Sigmoid colon (tissue), 7 donors: ENCODE results near the gene OSBPL5. TPM values are rescaled to one million over a fixed set of nuclear protein-coding genes. Genes with fewer than 3 reads are reported as not detected.
A peak's percentile ranks its signal among the peaks of the same experiment; 100 is the strongest.

Source experiments
- DNase-seq: peaks from one replicate; pipeline ENCODE4 v3.0.0-alpha.2; 2019
- H3K27ac ChIP-seq, 4 donors: fragments of 200-600 bp; sonication (generic); one replicate each; pipeline ENCODE4 v1.5.1; 2016 to 2019; ENCODE audit warnings: mild to moderate bottlenecking in 1 of 4
- H3K27me3 ChIP-seq, 3 donors: fragments of 200-600 bp; sonication (generic); one replicate each; pipeline ENCODE4 v1.5.1; 2019; ENCODE audit warnings: mild to moderate bottlenecking in 1 of 3
- H3K36me3 ChIP-seq, 4 donors: fragments of 200-600 bp; sonication (generic); one replicate each; pipeline ENCODE4 v1.5.1; 2016 to 2019
- H3K4me1 ChIP-seq, 4 donors: fragments of 200-600 bp; sonication (generic); one replicate each; pipeline ENCODE4 v1.5.1; 2017 to 2019
- H3K4me3 ChIP-seq, 4 donors: fragments of 200-600 bp; sonication (generic); one replicate each; pipeline ENCODE4 v1.5.1; 2017 to 2019; ENCODE audit warnings: mild to moderate bottlenecking in 2 of 4, moderate library complexity in 1 of 4
- H3K9me3 ChIP-seq, 4 donors: fragments of 200-600 bp in 3 of 4; sonication (generic) in 3 of 4; one replicate each; pipeline versions ENCODE4 v1.5.1 to v1.6.1; 2013 to 2019
- EP300 ChIP-seq, 4 donors: sonication (generic); formaldehyde crosslinking; IDR thresholded peaks; one replicate each; pipeline ENCODE4 v1.6.1; 2017; ENCODE audit warnings: antibody characterized with exemption in 4 of 4
- POLR2A ChIP-seq, 2 donors: fragments of 450-650 bp; IDR thresholded peaks; one replicate each; pipeline ENCODE4 v1.6.1; 2016; ENCODE audit warnings: antibody characterized with exemption in 2 of 2, mild to moderate bottlenecking in 2 of 2, moderate library complexity in 2 of 2
- POLR2AphosphoS5 ChIP-seq, 4 donors: sonication (generic); formaldehyde crosslinking; IDR thresholded peaks; one replicate each; pipeline ENCODE4 v1.6.1; 2017; ENCODE audit warnings: antibody characterized with exemption in 4 of 4
- WGBS, 2 donors: extraction: QIAGEN DNeasy Blood & Tissue Kit; methylation state at CpG; one replicate each; pipeline ENCODE4 v1.1.7; 2013; 5-methylcytosine and 5-hydroxymethylcytosine counted together
- intact Hi-C: fragments of 100-400 bp; cut with DNase I; formaldehyde crosslinking; loops from one replicate; pipeline ENCODE4 v1.15.1; 2023
- polyA plus RNA-seq, 3 donors: library from polyadenylated mRNA; stranded (reverse); fragments of 200-250 nt; gene quantifications; one replicate each; pipeline ENCODE4 v1.2.3, GENCODE V29; 2013
- total RNA-seq, 4 donors: library from RNA; depleted of rRNA; stranded (reverse); fragments of >200 nt; gene quantifications; one replicate each; pipeline ENCODE4 v1.1.0, GENCODE V29; 2016
- TF ChIP-seq, protein P1 (sequence below), 4 experiments: fragments of 450-650 bp in 3 of 4; fragments of 200-600 bp in 1 of 4; IDR thresholded peaks; one replicate each; pipeline ENCODE4 v1.5.1; 2016 to 2019; ENCODE audit warnings: antibody characterized with exemption in 4 of 4, mild to moderate bottlenecking in 3 of 4, moderate library complexity in 2 of 4
- donor health status: healthy with polysubstance abuse.
- donor health status: Bipolar disorder and iron deficiency.
- donor health status: healthy.

OSBPL5 gene
- total and polyA plus RNA-seq, 7 donors, result 16.6 to 69.2 (median 29.8) TPM

DNA sequence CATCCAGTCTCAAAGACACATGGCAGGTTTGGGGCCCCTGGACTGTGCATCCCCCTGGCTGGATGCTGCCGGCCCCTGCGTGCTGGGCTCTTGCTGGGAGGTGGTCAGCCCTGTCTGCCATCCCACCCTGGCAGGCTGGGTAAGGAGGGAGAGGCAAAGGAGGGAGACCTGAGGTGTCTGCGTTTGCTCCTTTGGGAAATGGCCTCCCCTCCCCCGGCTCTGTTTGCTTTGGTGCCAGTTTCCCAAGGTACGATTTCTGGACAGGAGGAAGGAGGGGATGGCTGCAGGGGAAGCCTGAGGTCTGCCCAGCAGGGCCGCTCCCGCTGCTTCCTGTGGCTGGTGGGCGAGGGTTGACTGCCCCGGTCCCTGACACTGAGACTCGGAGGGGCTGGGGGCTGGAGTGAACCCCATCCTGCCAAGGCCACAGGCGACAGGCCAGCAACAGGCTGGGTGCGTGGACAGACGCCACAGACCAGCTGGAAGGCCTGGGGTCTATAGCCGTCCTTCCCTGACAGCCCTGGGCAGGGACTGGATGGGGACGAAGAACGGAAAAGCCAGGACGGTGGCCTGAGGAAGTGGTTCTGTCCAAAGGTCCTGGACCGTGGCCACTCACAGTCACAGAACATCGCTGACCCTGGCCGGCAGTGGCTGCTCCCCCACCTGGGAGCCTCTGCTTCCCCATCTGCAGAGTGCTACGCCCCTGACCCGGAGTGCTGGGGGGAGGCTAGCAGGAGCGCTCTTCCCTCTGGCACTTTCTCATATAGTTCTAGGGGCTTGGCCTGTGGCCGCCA lies 38.0 kb downstream of the OSBPL5 start:
- Histone ChIP-seq H3K27me3 (no peaks in the 10 kb centered on the region), H3K4me1 (peaks cover 0 to 38% (median 31%) of the 10 kb centered on the region in 4 donors), H3K9me3 (no peaks in the 10 kb centered on the region), H3K27ac (peak overlapping the region; percentile 20 to 65 (median 33)), H3K4me3 (no peak overlapping the region), H3K36me3 (peaks cover 0 to 41% (median 10%) of the 10 kb centered on the region in 4 donors)
- WGBS, 2 donors, result 68 to 78% methylated on average over 24 of the region's 24 CpGs
- DNase-seq, result peak; percentile 73
- intact Hi-C loops, result no loop called here
- TF ChIP-seq, protein P1, sequence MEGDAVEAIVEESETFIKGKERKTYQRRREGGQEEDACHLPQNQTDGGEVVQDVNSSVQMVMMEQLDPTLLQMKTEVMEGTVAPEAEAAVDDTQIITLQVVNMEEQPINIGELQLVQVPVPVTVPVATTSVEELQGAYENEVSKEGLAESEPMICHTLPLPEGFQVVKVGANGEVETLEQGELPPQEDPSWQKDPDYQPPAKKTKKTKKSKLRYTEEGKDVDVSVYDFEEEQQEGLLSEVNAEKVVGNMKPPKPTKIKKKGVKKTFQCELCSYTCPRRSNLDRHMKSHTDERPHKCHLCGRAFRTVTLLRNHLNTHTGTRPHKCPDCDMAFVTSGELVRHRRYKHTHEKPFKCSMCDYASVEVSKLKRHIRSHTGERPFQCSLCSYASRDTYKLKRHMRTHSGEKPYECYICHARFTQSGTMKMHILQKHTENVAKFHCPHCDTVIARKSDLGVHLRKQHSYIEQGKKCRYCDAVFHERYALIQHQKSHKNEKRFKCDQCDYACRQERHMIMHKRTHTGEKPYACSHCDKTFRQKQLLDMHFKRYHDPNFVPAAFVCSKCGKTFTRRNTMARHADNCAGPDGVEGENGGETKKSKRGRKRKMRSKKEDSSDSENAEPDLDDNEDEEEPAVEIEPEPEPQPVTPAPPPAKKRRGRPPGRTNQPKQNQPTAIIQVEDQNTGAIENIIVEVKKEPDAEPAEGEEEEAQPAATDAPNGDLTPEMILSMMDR (IDR thresholded peaks at IDR 0.05), result no peak
- TF ChIP-seq POLR2A (IDR thresholded peaks at IDR 0.05), result no peak
- TF ChIP-seq POLR2AphosphoS5 (IDR thresholded peaks at IDR 0.05), result no peak
- TF ChIP-seq EP300 (IDR thresholded peaks at IDR 0.05), result no peak

GRCh38 chr11:3126207-3126865 lies 38.8 kb downstream of the OSBPL5 start:
- Histone ChIP-seq H3K4me1 (peaks cover 0 to 38% (median 32%) of the 10 kb centered on the region in 4 donors), H3K9me3 (no peaks in the 10 kb centered on the region), H3K4me3 (no peak overlapping the region), H3K27me3 (no peaks in the 10 kb centered on the region), H3K27ac (peak overlapping the region; percentile 20 to 65 (median 34)), H3K36me3 (peaks cover 7 to 48% (median 16%) of the 10 kb centered on the region in 4 donors)
- TF ChIP-seq, protein P1 (IDR thresholded peaks at IDR 0.05), result no peak
- TF ChIP-seq POLR2AphosphoS5 (IDR thresholded peaks at IDR 0.05), result peak in 1 of 4 donors; percentile 8
- peak; percentile 75 for DNase-seq
- WGBS, 2 donors, result 20 to 72% methylated on average over 21 of the region's 21 CpGs
- intact Hi-C loops, result no loop called here

DNA sequence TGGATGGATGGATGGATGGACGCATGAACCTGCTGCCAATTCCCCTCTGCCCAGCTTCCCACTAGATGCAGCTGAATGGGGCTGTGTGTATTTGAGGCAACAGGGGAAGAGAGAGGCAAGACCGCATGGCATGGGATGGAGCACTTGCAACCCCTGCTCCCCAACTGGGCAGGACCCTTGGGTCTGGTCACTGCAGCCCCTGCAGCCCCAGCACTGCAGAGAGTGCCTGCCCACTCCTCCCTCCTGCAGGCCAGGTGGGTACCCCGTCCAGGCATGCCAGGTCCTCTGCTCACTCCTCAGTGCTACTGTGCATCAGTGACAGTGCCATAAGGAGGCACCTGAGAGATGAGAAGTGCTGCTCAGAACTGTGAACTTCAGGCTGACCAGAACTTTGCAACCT lies 40.3 kb downstream of the OSBPL5 start:
- peaks cover 7 to 63% (median 23%) of the 10 kb centered on the region in 4 donors for H3K36me3 ChIP-seq
- DNase-seq, result no peak
- peaks cover 0 to 38% (median 30%) of the 10 kb centered on the region in 4 donors for H3K4me1 ChIP-seq
- H3K9me3 ChIP-seq, result no peaks in the 10 kb centered on the region
- intact Hi-C loops, result no loop called here
- no peaks in the 10 kb centered on the region for H3K27me3 ChIP-seq
- no peak for TF ChIP-seq POLR2A (IDR thresholded peaks at IDR 0.05)
- TF ChIP-seq, protein P1 (IDR thresholded peaks at IDR 0.05), result no peak
- no peak for TF ChIP-seq POLR2AphosphoS5 (IDR thresholded peaks at IDR 0.05)
- peak overlapping the region; percentile 80 to 91 (median 86) for H3K27ac ChIP-seq
- WGBS, 2 donors, result 81 to 83% methylated on average over 3 of the region's 3 CpGs
- no peak overlapping the region for H3K4me3 ChIP-seq

DNA sequence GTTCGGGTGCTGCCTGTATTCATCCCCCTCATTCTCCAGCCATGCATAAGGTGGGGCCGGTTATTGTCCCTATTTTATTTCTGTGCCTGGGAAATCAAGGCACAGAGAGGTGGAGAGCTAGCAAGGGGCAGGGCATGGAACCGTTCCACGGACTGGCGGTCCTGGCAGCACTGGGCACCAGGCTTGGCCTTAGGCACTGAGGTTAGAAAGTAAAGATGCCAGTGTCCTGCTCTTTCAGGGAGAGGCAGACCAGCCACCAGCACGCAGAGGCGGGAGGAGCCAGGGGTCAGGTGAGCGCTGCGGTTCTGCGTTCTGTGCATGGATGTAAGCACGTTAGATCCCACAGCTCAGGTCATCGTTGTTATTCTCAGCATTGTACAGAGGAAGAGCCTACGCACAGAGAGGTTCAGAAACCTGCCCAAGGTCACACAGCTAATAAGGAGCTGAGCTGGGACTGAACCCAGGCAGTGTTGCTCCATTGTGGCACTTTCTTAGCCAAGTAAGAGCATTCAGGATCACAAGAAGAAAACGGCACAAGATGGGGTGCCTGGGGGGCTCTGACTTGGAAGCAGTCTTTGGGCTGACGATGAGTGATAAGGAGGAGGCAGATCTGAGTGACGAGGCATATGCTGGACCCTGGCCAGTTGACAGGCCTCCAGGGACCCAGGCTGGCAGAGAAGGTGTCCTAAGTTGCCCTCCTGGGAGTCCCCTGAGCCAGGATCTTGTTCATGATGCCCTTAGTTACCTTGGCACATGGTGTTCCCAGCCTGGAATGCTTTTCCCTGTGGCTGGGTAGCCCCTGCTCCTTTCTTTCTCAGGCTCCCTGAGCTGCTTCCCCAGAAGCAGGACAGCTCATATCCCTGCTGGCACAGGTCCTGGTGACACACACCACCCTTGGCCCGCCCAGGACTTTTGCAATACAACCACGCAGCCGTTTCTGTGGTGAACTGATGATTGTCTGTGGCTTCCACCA lies 41.1 kb downstream of the OSBPL5 start:
- no peak for TF ChIP-seq POLR2A (IDR thresholded peaks at IDR 0.05)
- TF ChIP-seq POLR2AphosphoS5 (IDR thresholded peaks at IDR 0.05), result peak; percentile 65 to 86 (median 78)
- TF ChIP-seq EP300 (IDR thresholded peaks at IDR 0.05), result peak in 3 of 4 donors; percentile 64 to 97 (median 85)
- TF ChIP-seq, protein P1 (IDR thresholded peaks at IDR 0.05), result peak in 1 of 4 experiments; percentile 1
- Histone ChIP-seq H3K9me3 (no peaks in the 10 kb centered on the region), H3K27me3 (no peaks in the 10 kb centered on the region), H3K4me1 (peaks cover 0 to 38% (median 30%) of the 10 kb centered on the region in 4 donors), H3K36me3 (peaks cover 11 to 71% (median 27%) of the 10 kb centered on the region in 4 donors), H3K27ac (peak overlapping the region; percentile 80 to 91 (median 86)), H3K4me3 (no peak overlapping the region)
- peak; percentile 97 for DNase-seq
- WGBS, 2 donors, result 66 to 82% methylated on average over 19 of the region's 19 CpGs
- intact Hi-C loops, result loop anchor here (2.0 kb wide), 1 partner anchor 41 kb away; the partner anchor contains the start of gene OSBPL5
